NCI-H1048 (cell line): ENCODE measurements around the gene RALBP1.

Source experiments
- DNase-seq: peaks from one replicate; lab custom pipeline; 2025; lab: John Stamatoyannopoulos, UW

RALBP1 gene

DNA sequence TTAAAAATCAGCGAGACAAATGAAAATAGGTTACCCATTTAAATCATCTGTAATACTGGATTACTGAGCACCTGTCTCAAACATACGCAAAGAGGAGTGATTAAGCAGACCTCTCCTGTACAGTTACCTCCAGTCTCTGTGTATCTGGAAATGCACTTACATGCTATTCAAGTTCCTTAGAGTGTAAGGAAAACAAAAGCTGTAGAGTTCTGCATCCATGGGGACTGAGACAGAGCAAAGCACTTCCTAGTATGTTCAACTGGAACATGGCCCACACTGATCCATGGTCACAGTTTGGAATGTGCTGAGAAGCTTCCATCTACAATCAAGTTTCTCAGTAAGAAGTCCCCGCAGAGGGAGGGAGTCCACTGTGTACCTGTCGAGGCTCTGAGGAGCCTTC, 75.1 kb downstream of the RALBP1 start:
- DNase-seq = no peak

- no peak for DNase-seq
Measured at GRCh38 chr18:9552191-9552590, 76.9 kb downstream of the RALBP1 start.

GRCh38 chr18:9552616-9553015, 77.3 kb downstream of the RALBP1 start:
- DNase-seq = no peak

GRCh38 chr18:9557250-9557943, 82.1 kb downstream of the RALBP1 start:
- no peak for DNase-seq

- no peak for DNase-seq
Measured at GRCh38 chr18:9558387-9559064, 83.2 kb downstream of the RALBP1 start.

GRCh38 chr18:9559253-9559652, 83.9 kb downstream of the RALBP1 start:
- no peak for DNase-seq

DNA sequence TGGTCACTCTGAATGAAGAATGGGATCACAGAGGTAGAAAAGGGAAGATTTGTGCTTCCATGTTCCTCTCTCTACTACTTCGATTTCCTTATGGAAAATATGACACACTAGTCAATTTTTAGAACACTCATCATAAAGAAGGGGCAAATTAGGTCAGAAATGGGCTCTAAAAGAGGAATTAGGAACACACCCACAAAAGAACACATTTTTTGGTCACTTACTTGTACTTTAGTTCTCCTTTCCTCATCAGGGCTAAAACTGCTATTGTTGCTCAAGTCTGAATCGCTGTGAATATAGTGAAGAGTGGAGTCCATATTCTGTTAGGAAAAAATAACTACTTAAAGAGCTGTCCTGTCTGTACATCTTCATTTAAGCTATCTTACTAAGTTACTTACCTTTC, 86.4 kb downstream of the RALBP1 start:
- no peak for DNase-seq

DNA sequence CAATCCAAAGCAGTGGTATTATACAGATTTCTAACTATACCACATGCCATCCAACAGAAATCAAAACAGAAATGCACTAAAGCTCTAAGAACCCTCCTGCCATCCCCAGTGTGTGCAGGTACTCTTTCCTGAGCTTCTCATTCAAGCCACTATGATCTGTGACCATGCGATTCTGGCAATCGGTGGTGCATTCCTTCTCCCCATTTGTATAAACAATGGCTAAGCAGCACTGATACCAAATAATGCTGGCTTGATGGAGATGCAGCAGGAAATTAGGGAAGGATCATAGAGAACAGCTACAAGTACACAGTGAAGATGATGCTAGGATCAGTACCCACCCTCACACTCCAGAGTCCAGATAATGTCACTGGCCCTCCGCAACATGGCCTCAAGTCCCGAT, 87.3 kb downstream of the RALBP1 start:
- no peak for DNase-seq

DNA sequence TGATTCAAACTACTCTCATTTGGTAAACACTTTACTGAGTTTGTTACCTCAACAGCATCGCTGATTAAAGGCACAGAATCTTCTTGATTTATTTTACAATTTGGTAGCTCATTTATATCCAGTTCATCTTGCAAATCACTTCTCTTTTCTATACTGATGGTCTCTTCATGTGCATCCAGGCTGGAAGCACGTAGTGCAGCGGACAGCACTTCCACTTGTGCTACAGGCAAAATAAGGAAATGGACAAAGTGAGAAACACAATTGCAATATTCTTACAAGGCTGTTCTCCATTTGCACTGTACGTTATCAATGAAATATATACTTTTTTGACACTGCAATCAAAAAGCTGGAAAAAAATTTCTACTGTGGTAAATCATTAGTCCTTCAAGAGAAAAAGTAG, 88.0 kb downstream of the RALBP1 start:
- no peak for DNase-seq

DNA sequence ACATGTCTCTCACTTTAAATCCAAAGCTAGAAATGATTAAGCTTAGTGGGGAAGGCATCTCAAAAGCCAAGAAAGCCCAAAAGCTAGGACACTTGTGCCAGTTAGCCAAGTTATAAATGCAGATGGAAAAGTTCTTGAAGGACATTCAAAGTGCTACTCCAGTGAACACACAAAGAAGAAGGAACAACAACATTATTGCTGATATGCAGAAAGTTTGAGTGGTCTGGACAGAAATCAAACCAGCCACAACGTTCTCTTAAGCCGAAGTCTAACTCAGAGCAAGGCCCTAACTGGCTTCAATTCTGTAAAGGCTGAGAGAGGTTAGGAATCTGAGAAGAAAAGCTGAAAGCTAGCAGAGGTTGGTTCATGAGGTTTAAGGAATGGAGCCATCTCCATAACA, 90.1 kb downstream of the RALBP1 start:
- no peak for DNase-seq

GRCh38 chr18:9568186-9568585, 92.9 kb downstream of the RALBP1 start:
- no peak for DNase-seq

GRCh38 chr18:9569178-9569577, 93.9 kb downstream of the RALBP1 start:
- DNase-seq = no peak

GRCh38 chr18:9570255-9570654, 94.9 kb downstream of the RALBP1 start:
- DNase-seq = no peak

- DNase-seq = no peak
Measured at GRCh38 chr18:9571546-9571945, 96.2 kb downstream of the RALBP1 start.

DNA sequence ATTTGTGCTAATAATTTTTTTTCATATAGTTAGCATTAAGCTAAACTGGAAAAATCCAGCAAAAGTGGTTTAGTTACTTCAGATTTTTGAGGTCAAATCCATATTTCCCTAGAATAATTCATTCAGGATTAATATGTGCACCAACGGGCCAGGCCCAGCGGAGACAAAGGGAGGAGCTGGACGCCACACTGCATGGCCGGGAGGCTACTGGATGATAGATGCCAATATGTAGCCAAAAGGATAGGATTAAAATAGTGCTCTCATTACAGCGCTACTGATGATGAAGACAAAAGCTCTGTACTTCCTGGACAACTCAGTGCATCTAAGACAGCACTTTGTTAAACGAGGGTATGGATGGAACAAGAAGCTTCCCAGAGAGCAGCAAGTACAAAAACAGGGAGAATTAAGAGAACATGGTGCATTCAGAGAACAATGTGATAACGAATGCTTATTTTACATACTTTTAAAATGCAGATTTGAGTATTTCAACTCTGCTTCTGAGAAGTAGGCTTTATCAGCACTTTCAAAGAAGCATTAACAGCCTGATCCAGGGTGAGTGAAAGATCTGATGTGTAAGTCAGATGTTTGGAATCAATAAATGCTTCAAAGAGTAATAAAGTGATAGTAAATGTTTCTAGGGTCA, 99.3 kb downstream of the RALBP1 start:
- DNase-seq = no peak

DNA sequence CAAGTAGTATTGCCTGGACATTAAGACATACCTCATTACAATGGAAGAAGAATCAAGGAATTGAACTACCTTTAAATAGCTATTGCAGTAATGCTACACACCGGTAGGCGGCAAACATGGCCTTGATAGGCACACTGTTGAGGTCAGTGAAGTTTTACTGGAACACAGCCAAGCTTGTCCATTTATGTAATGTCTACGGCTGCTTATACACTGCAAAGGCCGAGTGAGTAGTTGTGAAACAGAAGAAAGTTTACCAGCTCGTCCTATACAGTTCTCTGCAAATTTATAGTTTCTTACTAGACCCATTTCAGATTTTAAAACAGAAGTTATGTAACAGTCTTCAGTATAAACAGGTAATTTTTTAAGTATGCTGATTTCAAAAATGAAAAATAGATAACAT, 100.2 kb downstream of the RALBP1 start:
- no peak for DNase-seq

- no peak for DNase-seq
Measured at GRCh38 chr18:9577361-9577760, 102.0 kb downstream of the RALBP1 start.

GRCh38 chr18:9578306-9578705, 103.0 kb downstream of the RALBP1 start:
- no peak for DNase-seq

DNA sequence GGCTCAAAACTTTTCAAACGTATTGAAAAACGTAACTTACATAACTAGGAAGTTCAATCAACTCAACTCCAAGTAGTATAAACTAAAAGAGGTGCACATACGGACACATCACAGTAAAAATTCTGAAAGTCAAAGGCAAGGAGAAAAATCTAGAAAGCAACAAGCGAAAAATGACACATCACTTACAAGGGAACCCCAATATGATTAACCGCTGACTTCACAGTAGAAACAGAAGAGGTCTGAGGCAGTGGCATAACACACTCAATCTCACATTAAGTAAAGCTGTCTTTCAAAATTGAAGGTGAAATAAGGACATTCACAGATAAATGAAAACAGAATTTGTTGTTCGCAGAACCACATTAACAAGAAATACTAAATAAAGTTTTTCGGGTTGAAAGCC, 106.4 kb downstream of the RALBP1 start:
- no peak for DNase-seq

- DNase-seq = no peak
Measured at GRCh38 chr18:9586814-9587213, 111.5 kb downstream of the RALBP1 start.
